KMS-11 (cell line): Measurements from ENCODE around the gene CASP4.
A peak's percentile ranks its signal among the peaks of the same experiment; 100 is the strongest.

ENCODE experiments used
- H2AFZ ChIP-seq: fragments of 200-600 bp; sonication (generic); 2 replicates; pipeline ENCODE4 v1.6.1; 2016; ENCODE audit warnings: antibody characterized with exemption, mixed run types, low read depth
- H3K27ac ChIP-seq: fragments of 200-600 bp; sonication (generic); 2 replicates; pipeline ENCODE4 v1.6.1; 2016; ENCODE audit warnings: mild to moderate bottlenecking, mixed run types
- H3K27me3 ChIP-seq: fragments of 200-600 bp; sonication (generic); 2 replicates; pipeline ENCODE4 v1.6.1; 2017; ENCODE audit warnings: mild to moderate bottlenecking, low read depth, mixed run types, moderate library complexity; ENCODE audit not compliant: insufficient read depth
- H3K36me3 ChIP-seq: fragments of 200-600 bp; sonication (generic); 2 replicates; pipeline ENCODE4 v1.6.1; 2017; ENCODE audit warnings: mild to moderate bottlenecking, mixed run types; ENCODE audit not compliant: insufficient read depth
- H3K4me1 ChIP-seq: fragments of 200-600 bp; sonication (generic); 2 replicates; pipeline ENCODE4 v1.6.1; 2016; ENCODE audit warnings: mild to moderate bottlenecking, low read depth, mixed run types; ENCODE audit not compliant: poor library complexity, severe bottlenecking
- H3K4me2 ChIP-seq: fragments of 200-600 bp; sonication (generic); 2 replicates; pipeline ENCODE4 v1.7.0; 2016; ENCODE audit warnings: mild to moderate bottlenecking, mixed run types
- H3K4me3 ChIP-seq: fragments of 200-600 bp; sonication (generic); IDR thresholded peaks from 2 replicates; pipeline ENCODE4 v1.6.1; 2017; ENCODE audit warnings: low read depth, low read length, mixed read lengths; ENCODE audit not compliant: insufficient read depth
- H3K79me2 ChIP-seq: fragments of 200-600 bp; sonication (generic); 2 replicates; pipeline ENCODE4 v1.6.1; 2016; ENCODE audit warnings: low read depth, mixed run types; ENCODE audit not compliant: insufficient read depth
- H3K9ac ChIP-seq: fragments of 200-600 bp; sonication (generic); 2 replicates; pipeline ENCODE4 v1.6.1; 2016; ENCODE audit warnings: mild to moderate bottlenecking, mixed run types
- H4K20me1 ChIP-seq: fragments of 200-600 bp; sonication (generic); 2 replicates; pipeline ENCODE4 v1.6.1; 2016; ENCODE audit warnings: mild to moderate bottlenecking, mixed run types; ENCODE audit not compliant: insufficient read depth
- CTCF ChIP-seq: fragments of 200-600 bp; sonication (generic); conservative IDR thresholded peaks from 2 replicates; pipeline ENCODE4 v1.6.1; 2017; ENCODE audit warnings: low read depth, mild to moderate bottlenecking, antibody characterized with exemption, low read length, moderate library complexity, mixed read lengths

The CASP4 gene

GRCh38 chr11:104967534-104968354 is 630 bp downstream of the CASP4 start:
- Histone ChIP-seq H3K79me2 (no peaks in the 10 kb centered on the region), H3K9ac (peak overlapping the region; percentile 73; the same call in 1 of the 2 replicates), H3K4me3 (no peak overlapping the region), H3K4me2 (peak overlapping the region; percentile 57), H4K20me1 (no peaks in the 10 kb centered on the region), H3K27ac (peak overlapping the region; percentile 61), H3K36me3 (no peaks in the 10 kb centered on the region), H3K27me3 (no peaks in the 10 kb centered on the region), H2AFZ (peak overlapping the region; percentile 85), H3K4me1 (no peaks in the 10 kb centered on the region)
- no peak for TF ChIP-seq CTCF

DNA sequence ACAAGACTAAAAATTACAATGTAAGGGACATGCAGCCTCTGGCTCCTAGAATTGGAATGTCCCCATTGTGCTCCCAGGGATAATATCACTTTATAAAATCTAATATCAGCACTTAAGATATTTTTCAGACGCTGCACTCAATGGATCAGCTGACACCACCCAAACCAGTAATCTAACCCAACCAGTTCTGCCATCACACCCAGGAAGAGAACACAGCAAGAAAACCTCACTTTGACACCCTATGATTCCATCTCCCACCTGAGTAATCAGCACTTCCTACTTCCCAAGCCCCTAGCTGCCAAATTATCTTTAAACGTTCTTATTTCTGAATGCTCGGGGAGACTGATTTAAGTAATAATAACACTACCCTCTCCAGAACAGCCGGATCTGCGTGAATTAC is 2.6 kb downstream of the CASP4 start:
- no peaks in the 10 kb centered on the region for H3K36me3 ChIP-seq

DNA sequence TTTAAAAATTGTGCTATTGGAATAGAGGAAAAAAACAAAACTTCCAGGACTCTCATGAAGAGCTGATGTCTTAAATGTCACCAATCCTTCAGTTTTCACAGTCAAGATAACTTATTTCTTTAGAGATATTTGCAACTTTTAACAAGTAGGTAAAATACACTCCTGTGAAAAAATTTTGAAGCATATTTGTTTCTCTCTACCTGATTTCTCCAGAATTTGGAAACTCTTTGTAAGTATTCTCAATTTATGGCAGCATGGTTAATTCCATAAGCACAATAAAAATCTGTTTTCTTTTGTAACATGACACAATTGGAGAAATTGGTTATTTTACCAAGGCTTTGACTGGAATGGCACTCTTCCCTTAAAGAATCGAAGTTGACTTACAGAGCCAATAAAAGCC is 4.1 kb downstream of the CASP4 start:
- Histone ChIP-seq H3K4me3 (no peak overlapping the region), H3K27me3 (no peaks in the 10 kb centered on the region), H3K79me2 (no peaks in the 10 kb centered on the region), H4K20me1 (no peaks in the 10 kb centered on the region), H2AFZ (no peak overlapping the region), H3K9ac (no peak overlapping the region), H3K4me2 (no peak overlapping the region), H3K27ac (no peak overlapping the region), H3K4me1 (no peaks in the 10 kb centered on the region), H3K36me3 (no peaks in the 10 kb centered on the region)
- TF ChIP-seq CTCF, result no peak

More for the DNA sequence above, 2.6 kb downstream of the CASP4 start:
- Histone ChIP-seq H4K20me1 (no peaks in the 10 kb centered on the region), H3K4me1 (no peaks in the 10 kb centered on the region), H3K27me3 (no peaks in the 10 kb centered on the region), H2AFZ (no peak overlapping the region), H3K27ac (no peak overlapping the region), H3K4me3 (no peak overlapping the region), H3K4me2 (no peak overlapping the region), H3K79me2 (no peaks in the 10 kb centered on the region), H3K9ac (no peak overlapping the region)
- no peak for TF ChIP-seq CTCF

DNA sequence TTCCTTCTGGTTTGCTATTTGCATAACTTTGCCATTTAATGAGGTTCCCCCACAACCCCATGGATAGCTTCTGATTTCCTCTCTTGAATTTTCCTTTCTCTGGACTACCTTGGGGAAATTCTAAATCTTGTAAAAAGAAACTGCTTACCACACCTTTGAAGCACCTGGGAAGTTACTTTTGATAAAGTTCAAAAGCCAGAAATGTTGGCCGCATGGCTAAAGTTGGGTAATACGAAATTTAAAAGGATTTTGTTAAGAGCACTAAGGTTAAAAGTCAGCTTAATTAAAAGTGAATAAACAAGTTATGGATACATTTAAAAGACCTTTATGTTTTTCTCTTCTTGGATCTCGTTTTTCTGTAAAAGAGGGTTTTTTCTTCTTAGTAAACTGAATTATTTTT is 5.5 kb downstream of the CASP4 start:
- H2AFZ ChIP-seq, result no peak overlapping the region
- no peak overlapping the region for H3K4me2 ChIP-seq
- H3K9ac ChIP-seq, result no peak overlapping the region
- no peaks in the 10 kb centered on the region for H4K20me1 ChIP-seq
- TF ChIP-seq CTCF, result no peak
- no peaks in the 10 kb centered on the region for H3K27me3 ChIP-seq
- no peak overlapping the region for H3K4me3 ChIP-seq
- H3K4me1 ChIP-seq, result peaks cover 6% of the 10 kb centered on the region
- H3K36me3 ChIP-seq, result no peaks in the 10 kb centered on the region
- H3K27ac ChIP-seq, result no peak overlapping the region
- H3K79me2 ChIP-seq, result no peaks in the 10 kb centered on the region
